Ascending aorta (tissue), 2 donors: ENCODE data around the gene BMPR1B. TPM values are rescaled to one million over a fixed set of nuclear protein-coding genes. Genes with fewer than 3 reads are reported as not detected.

Experiments used
- DNase-seq, 2 donors: peaks; one replicate each; pipeline ENCODE4 v3.0.0-alpha.2; 2019; ENCODE audit warnings: low spot score in 2 of 2
- H3K27ac ChIP-seq, 2 donors: fragments of 200-600 bp; sonication (generic); one replicate each; pipeline ENCODE4 v1.5.1; 2016 to 2017; ENCODE audit warnings: mild to moderate bottlenecking in 1 of 2
- H3K27me3 ChIP-seq: fragments of 200-600 bp; sonication (generic); one replicate; pipeline ENCODE4 v1.5.1; 2017
- H3K36me3 ChIP-seq, 2 donors: fragments of 200-600 bp; sonication (generic); one replicate each; pipeline ENCODE4 v1.5.1; 2016
- H3K4me1 ChIP-seq, 2 donors: fragments of 200-600 bp; sonication (generic); one replicate each; pipeline ENCODE4 v1.5.1; 2016 to 2017; ENCODE audit warnings: mild to moderate bottlenecking in 1 of 2
- H3K4me3 ChIP-seq, 2 donors: fragments of 200-600 bp; sonication (generic); one replicate each; pipeline ENCODE4 v1.5.1; 2016 to 2017; ENCODE audit warnings: mild to moderate bottlenecking in 1 of 2
- H3K9me3 ChIP-seq, 2 donors: fragments of 200-600 bp; sonication (generic); one replicate each; pipeline ENCODE4 v1.5.1; 2016
- intact Hi-C: fragments of 100-400 bp; cut with DNase I; formaldehyde crosslinking; loops from one replicate; pipeline ENCODE4 v1.15.1; 2023
- total RNA-seq: library from RNA; depleted of rRNA; stranded (reverse); fragments of >200 nt; gene quantifications from one replicate; pipeline ENCODE4 v1.1.0, GENCODE V29; 2016
- TF ChIP-seq, protein P1 (sequence below), 3 experiments: fragments of 200-600 bp in 2 of 3; fragments of 450-650 bp in 1 of 3; sonication (generic) in 2 of 3; IDR thresholded peaks; one replicate each; pipeline ENCODE4 v1.5.1; 2016 to 2019; ENCODE audit warnings: antibody characterized with exemption in 3 of 3, mild to moderate bottlenecking in 1 of 3, moderate library complexity in 1 of 3

Gene BMPR1B
- total RNA-seq, 1 donor from 2014 or later: 3.8 TPM

DNA sequence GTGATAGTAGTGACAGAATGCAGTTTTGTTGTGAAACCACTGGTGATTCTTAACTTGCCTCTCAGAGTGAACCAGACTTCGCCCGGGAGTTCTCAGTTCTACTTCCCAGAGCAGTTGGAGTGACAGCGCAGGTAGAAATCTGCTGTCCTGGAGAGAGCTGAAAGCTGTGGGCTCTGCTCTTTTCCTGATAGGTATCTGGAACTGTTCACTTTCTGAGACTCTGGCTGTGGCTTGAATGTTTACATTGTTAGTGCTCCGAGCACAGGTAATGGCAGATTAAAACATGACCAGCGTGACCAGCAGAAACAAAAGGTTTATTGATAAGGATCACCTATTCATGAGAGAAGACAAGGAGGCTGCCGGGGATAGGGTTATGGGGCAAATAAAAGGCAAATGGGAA is 360.7 kb downstream of the BMPR1B start:
- Histone ChIP-seq H3K9me3 (no peaks in the 10 kb centered on the region), H3K4me1 (no peaks in the 10 kb centered on the region), H3K4me3 (no peak overlapping the region), H3K27me3 (no peaks in the 10 kb centered on the region), H3K36me3 (peaks cover 0 to 3% of the 10 kb centered on the region in 2 donors), H3K27ac (no peak overlapping the region)
- DNase-seq: no peak
- intact Hi-C loops: no loop called here
- TF ChIP-seq, protein P1, sequence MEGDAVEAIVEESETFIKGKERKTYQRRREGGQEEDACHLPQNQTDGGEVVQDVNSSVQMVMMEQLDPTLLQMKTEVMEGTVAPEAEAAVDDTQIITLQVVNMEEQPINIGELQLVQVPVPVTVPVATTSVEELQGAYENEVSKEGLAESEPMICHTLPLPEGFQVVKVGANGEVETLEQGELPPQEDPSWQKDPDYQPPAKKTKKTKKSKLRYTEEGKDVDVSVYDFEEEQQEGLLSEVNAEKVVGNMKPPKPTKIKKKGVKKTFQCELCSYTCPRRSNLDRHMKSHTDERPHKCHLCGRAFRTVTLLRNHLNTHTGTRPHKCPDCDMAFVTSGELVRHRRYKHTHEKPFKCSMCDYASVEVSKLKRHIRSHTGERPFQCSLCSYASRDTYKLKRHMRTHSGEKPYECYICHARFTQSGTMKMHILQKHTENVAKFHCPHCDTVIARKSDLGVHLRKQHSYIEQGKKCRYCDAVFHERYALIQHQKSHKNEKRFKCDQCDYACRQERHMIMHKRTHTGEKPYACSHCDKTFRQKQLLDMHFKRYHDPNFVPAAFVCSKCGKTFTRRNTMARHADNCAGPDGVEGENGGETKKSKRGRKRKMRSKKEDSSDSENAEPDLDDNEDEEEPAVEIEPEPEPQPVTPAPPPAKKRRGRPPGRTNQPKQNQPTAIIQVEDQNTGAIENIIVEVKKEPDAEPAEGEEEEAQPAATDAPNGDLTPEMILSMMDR (IDR thresholded peaks at IDR 0.05): no peak

DNA sequence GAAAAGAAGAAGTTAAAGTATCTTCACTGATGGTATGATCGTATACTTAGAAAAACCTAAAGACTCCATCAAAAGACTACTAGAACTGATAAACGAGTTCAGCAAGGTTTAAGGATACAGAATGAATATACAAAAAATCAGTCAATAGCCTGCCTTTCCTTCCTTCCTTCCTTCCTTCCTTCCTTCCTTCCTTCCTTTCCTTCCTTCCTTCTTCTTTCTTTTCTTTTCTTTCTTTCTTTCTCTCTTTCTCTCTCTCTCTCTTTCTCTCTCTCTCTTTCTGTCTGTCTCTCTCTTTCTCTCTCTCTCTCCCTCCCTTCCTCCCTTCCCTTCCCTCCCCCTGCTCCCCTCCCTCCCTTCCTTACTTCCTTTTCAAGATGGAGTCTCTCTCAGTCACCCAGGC is 362.7 kb downstream of the BMPR1B start:
- no peak for DNase-seq
- peaks cover 0 to 3% of the 10 kb centered on the region in 2 donors for H3K36me3 ChIP-seq
- no peaks in the 10 kb centered on the region for H3K27me3 ChIP-seq
- no peaks in the 10 kb centered on the region for H3K9me3 ChIP-seq
- intact Hi-C loops: loop anchor here (10.0 kb wide), 1 partner anchor 816 kb away; no protein-coding TSS in a partner anchor
- no peak overlapping the region for H3K4me3 ChIP-seq
- H3K4me1 ChIP-seq: no peaks in the 10 kb centered on the region
- TF ChIP-seq, protein P1 (IDR thresholded peaks at IDR 0.05): no peak
- H3K27ac ChIP-seq: no peak overlapping the region

DNA sequence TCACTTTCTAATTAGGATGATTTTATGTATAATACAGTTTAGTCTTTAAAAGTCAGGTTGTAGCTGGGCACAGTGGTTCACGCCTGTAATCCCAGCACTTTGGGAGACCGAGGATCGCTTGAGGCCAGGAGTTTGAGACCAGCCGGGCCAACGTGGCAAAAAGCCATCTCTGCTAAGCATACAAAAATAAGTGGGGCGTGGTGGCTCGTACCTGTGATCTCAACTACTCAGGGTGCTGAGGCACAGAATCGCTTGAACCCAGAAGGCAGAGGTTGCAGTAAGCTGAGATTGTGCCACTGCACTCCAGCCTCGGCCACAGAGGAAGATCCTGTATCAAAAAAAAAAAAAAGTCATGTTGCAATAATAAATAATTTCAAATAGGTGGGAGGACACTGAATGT is 364.2 kb downstream of the BMPR1B start:
- no peaks in the 10 kb centered on the region for H3K27me3 ChIP-seq
- H3K36me3 ChIP-seq: no peaks in the 10 kb centered on the region
- no peaks in the 10 kb centered on the region for H3K4me1 ChIP-seq
- TF ChIP-seq, protein P1 (IDR thresholded peaks at IDR 0.05): no peak
- no peaks in the 10 kb centered on the region for H3K9me3 ChIP-seq
- H3K4me3 ChIP-seq: no peak overlapping the region
- DNase-seq: no peak
- no peak overlapping the region for H3K27ac ChIP-seq
- intact Hi-C loops: loop anchor here (10.0 kb wide), 1 partner anchor 817 kb away; no protein-coding TSS in a partner anchor

DNA sequence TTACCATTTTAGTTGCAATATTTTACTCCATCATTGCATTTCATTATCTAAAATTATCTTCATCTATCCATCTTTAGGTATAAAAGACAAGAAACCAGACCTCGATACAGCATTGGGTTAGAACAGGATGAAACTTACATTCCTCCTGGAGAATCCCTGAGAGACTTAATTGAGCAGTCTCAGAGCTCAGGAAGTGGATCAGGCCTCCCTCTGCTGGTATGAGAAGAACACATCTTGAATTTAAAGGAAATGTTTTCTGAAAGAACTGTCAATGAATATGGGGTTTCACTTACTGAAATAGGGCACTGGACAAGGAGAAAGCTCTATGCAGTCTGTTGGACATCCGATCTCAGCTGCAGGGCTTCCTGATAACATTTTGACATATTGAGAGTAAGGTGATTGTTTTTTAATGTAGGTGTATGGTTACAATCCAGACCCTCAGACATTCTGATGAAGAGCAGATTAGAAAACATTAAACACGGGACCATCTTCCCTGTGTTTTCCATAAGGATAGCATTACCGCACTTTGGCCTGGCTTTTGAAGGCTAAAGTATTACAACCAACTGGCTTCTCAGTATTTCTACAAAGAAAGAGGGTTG is 367.2 kb downstream of the BMPR1B start:
- Histone ChIP-seq H3K27ac (peak overlapping the region in 1 of 2 donors; percentile 47), H3K4me1 (no peaks in the 10 kb centered on the region), H3K27me3 (no peaks in the 10 kb centered on the region), H3K36me3 (no peaks in the 10 kb centered on the region), H3K9me3 (no peaks in the 10 kb centered on the region), H3K4me3 (no peak overlapping the region)
- DNase-seq: no peak
- intact Hi-C loops: loop anchor here (10.0 kb wide), 1 partner anchor 820 kb away; no protein-coding TSS in a partner anchor
- TF ChIP-seq, protein P1 (IDR thresholded peaks at IDR 0.05): peak in 2 of 3 experiments; percentile 42 to 58

DNA sequence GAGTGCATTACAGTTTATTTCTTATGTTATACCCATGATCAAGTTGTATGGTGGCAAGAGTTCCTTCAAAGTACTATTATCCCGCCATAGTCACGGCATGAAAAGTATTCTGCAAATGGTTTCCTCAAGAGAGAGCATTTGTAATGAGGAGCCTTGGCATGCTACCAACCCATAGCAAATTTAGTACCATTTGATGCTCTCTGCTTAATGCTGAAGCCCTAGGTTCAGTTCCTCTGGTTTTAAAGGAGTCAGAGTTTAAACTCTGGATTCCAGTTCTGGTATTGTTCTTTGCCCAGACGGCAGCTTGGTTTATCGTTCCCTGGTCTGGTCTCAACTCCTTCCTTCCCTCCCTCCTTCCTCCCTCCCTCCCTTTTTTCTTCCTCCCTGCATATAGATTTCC is 371.3 kb downstream of the BMPR1B start:
- no peak for DNase-seq
- Histone ChIP-seq H3K9me3 (no peaks in the 10 kb centered on the region), H3K4me3 (no peak overlapping the region), H3K4me1 (no peaks in the 10 kb centered on the region), H3K27ac (peak overlapping the region; percentile 54 to 58), H3K36me3 (peaks cover 0 to 6% of the 10 kb centered on the region in 2 donors), H3K27me3 (no peaks in the 10 kb centered on the region)
- intact Hi-C loops: loop anchor here (10.0 kb wide), 1 partner anchor 824 kb away; no protein-coding TSS in a partner anchor
- TF ChIP-seq, protein P1 (IDR thresholded peaks at IDR 0.05): no peak
